Measurements from ENCODE around the gene NR2E3.
"Not testable (repeated sequence)": the region's sequence is repeated elsewhere in the genome, so short reads cannot be mapped to it uniquely, and the experiment has no call there.

Gene NR2E3

GRCh38 chr15:71813723-71814470 lies 3.5 kb downstream of the NR2E3 start:
- DNase-seq (ENCODE audit: low read depth in 1 of 2, low spot score in 1 of 2): no peak

- DNase-seq (ENCODE audit: low read depth in 1 of 2, low spot score in 1 of 2): no peak
Measured at GRCh38 chr15:71815301-71815700, 4.9 kb downstream of the NR2E3 start.

GRCh38 chr15:71817351-71817750 lies 7.0 kb downstream of the NR2E3 start:
- no peak for DNase-seq (ENCODE audit: low read depth in 1 of 2, low spot score in 1 of 2)

GRCh38 chr15:71820127-71820526 lies 9.8 kb downstream of the NR2E3 start:
- DNase-seq (ENCODE audit: low read depth in 1 of 2, low spot score in 1 of 2): no peak

- no peak for DNase-seq (ENCODE audit: low read depth in 1 of 2, low spot score in 1 of 2)
Measured at GRCh38 chr15:71821547-71822129, 11.3 kb downstream of the NR2E3 start.

GRCh38 chr15:71822890-71823630 lies 12.7 kb downstream of the NR2E3 start:
- DNase-seq (ENCODE audit: low read depth in 1 of 2, low spot score in 1 of 2): no peak

GRCh38 chr15:71823801-71824200 lies 13.4 kb downstream of the NR2E3 start:
- DNase-seq (ENCODE audit: low read depth in 1 of 2, low spot score in 1 of 2): no peak

GRCh38 chr15:71825021-71825730 lies 14.8 kb downstream of the NR2E3 start:
- no peak for DNase-seq (ENCODE audit: low read depth in 1 of 2, low spot score in 1 of 2)

- DNase-seq (ENCODE audit: low read depth in 1 of 2, low spot score in 1 of 2): no peak
Measured at GRCh38 chr15:71826196-71826595, 15.8 kb downstream of the NR2E3 start.

GRCh38 chr15:71830981-71831380 lies 20.6 kb downstream of the NR2E3 start:
- DNase-seq (ENCODE audit: low read depth in 1 of 2, low spot score in 1 of 2): no peak

- no peak for DNase-seq (ENCODE audit: low read depth in 1 of 2, low spot score in 1 of 2)
Measured at GRCh38 chr15:71841563-71841962, 31.2 kb downstream of the NR2E3 start.

- DNase-seq (ENCODE audit: low read depth in 1 of 2, low spot score in 1 of 2): no peak
Measured at GRCh38 chr15:71844916-71845315, 34.6 kb downstream of the NR2E3 start.

- no peak for DNase-seq (ENCODE audit: low read depth in 1 of 2, low spot score in 1 of 2)
Measured at GRCh38 chr15:71853543-71853942, 43.2 kb downstream of the NR2E3 start.

- not testable (repeated sequence) for DNase-seq (ENCODE audit: low read depth in 1 of 2, low spot score in 1 of 2)
Measured at GRCh38 chr15:71858232-71858631, 47.9 kb downstream of the NR2E3 start.
